WTC11 (cell line): ENCODE measurements around the gene XIRP1. TPM values are rescaled to one million over a fixed set of nuclear protein-coding genes. Genes with fewer than 3 reads are reported as not detected.

ENCODE experiments used
- ATAC-seq: fragments of 200-7000 bp; cut with Tn5 transposase; 2 replicates; pipeline ENCODE4 v1.10.0; 2021; ENCODE audit warnings: mild to moderate bottlenecking, moderate library complexity
- CTCF ChIA-PET: fragments of 300-600 bp; sonication (Branson Sonifier 250); formaldehyde crosslinking; loops from one replicate; lab custom pipeline; 2021; ENCODE audit warnings: antibody characterized with exemption; lab: Charles Lee
- POLR2A ChIA-PET: fragments of 350-600 bp; sonication (Branson Sonifier 250); formaldehyde crosslinking; loops from one replicate; lab custom pipeline; 2021; ENCODE audit warnings: antibody characterized with exemption; lab: Charles Lee
- DNase-seq: peaks from one replicate; pipeline ENCODE4 v3.0.0; 2021; ENCODE audit warnings: low spot score
- H3K27ac Mint-ChIP-seq: 2 replicates; pipeline ENCODE4 v1.8.0; 2021; ENCODE audit warnings: mixed read lengths
- H3K27me3 Mint-ChIP-seq: 2 replicates; pipeline ENCODE4 v1.8.0; 2021; ENCODE audit warnings: low read depth, mild to moderate bottlenecking, moderate library complexity, mixed read lengths
- H3K36me3 Mint-ChIP-seq: 2 replicates; pipeline ENCODE4 v1.8.0; 2021; ENCODE audit warnings: mixed read lengths
- H3K4me1 Mint-ChIP-seq: 2 replicates; pipeline ENCODE4 v1.8.0; 2022; ENCODE audit warnings: mixed read lengths
- H3K4me3 Mint-ChIP-seq: 2 replicates; pipeline ENCODE4 v1.8.0; 2021; ENCODE audit warnings: mild to moderate bottlenecking, moderate library complexity, mixed read lengths
- H3K9me3 Mint-ChIP-seq: 2 replicates; pipeline ENCODE4 v1.8.0; 2021; ENCODE audit warnings: mixed read lengths
- CBFB ChIP-seq: sonication (generic); formaldehyde crosslinking; IDR thresholded peaks from 2 replicates; pipeline ENCODE4 v1.8.1; 2022; ENCODE audit warnings: mild to moderate bottlenecking, low read depth, missing genetic modification reagents
- CREB1 ChIP-seq: sonication (generic); formaldehyde crosslinking; IDR thresholded peaks from 2 replicates; pipeline ENCODE4 v1.8.0; 2023; ENCODE audit warnings: mild to moderate bottlenecking, missing genetic modification reagents
- FOXK1 ChIP-seq: sonication (generic); formaldehyde crosslinking; IDR thresholded peaks from 2 replicates; pipeline ENCODE4 v1.8.0; 2022; ENCODE audit warnings: mild to moderate bottlenecking, moderate library complexity, missing genetic modification reagents
- GRHL2 ChIP-seq: fragments of 250-450 bp; sonication (Bioruptor Pico); IDR thresholded peaks from 2 replicates; pipeline ENCODE4 v1.8.0; 2022; ENCODE audit warnings: mild to moderate bottlenecking, moderate library complexity; ENCODE audit not compliant: insufficient replicate concordance, severe bottlenecking
- IRF2 ChIP-seq: sonication (generic); formaldehyde crosslinking; IDR thresholded peaks from 2 replicates; pipeline ENCODE4 v1.8.0; 2022; ENCODE audit warnings: low read depth, missing genetic modification reagents, borderline replicate concordance
- KAT7 ChIP-seq: sonication (generic); formaldehyde crosslinking; IDR thresholded peaks from 2 replicates; pipeline ENCODE4 v1.8.1; 2023; ENCODE audit warnings: missing genetic modification reagents, mild to moderate bottlenecking, borderline replicate concordance
- NFYB ChIP-seq: sonication (generic); formaldehyde crosslinking; conservative IDR thresholded peaks from 2 replicates; pipeline ENCODE4 v1.8.0; 2022; ENCODE audit warnings: low read depth, missing genetic modification reagents
- NR3C1 ChIP-seq: sonication (generic); formaldehyde crosslinking; conservative IDR thresholded peaks from 2 replicates; pipeline ENCODE4 v1.8.1; 2023; ENCODE audit warnings: low read depth, mild to moderate bottlenecking, missing genetic modification reagents
- SOX15 ChIP-seq: fragments of 250-450 bp; sonication (Bioruptor Pico); IDR thresholded peaks from 2 replicates; pipeline ENCODE4 v1.9.0; 2021; ENCODE audit warnings: mild to moderate bottlenecking
- TCF7 ChIP-seq: sonication (generic); formaldehyde crosslinking; IDR thresholded peaks from 2 replicates; pipeline ENCODE4 v1.8.0; 2022; ENCODE audit warnings: mild to moderate bottlenecking, low read depth, missing genetic modification reagents, moderate library complexity
- ZNF121 ChIP-seq: sonication (generic); formaldehyde crosslinking; IDR thresholded peaks from 2 replicates; pipeline ENCODE4 v1.8.0; 2023; ENCODE audit warnings: missing genetic modification reagents
- total RNA-seq: library from RNA; stranded (reverse); gene quantifications from 3 replicates; pipeline ENCODE4 v1.2.3, GENCODE V29; 2021
- TF ChIP-seq, protein P1 (sequence below): fragments of 250-450 bp; sonication (Bioruptor Pico); IDR thresholded peaks from 2 replicates; pipeline ENCODE4 v1.9.0; 2021; ENCODE audit warnings: moderate library complexity, mild to moderate bottlenecking, inconsistent platforms, borderline replicate concordance
- TF ChIP-seq, protein P2 (sequence below): fragments of 250-450 bp; sonication (Bioruptor Pico); conservative IDR thresholded peaks from 2 replicates; pipeline ENCODE4 v1.9.0; 2021; ENCODE audit warnings: mild to moderate bottlenecking
- TF ChIP-seq, protein P3 (sequence below): fragments of 250-450 bp; sonication (Bioruptor Pico); IDR thresholded peaks from 2 replicates; pipeline ENCODE4 v1.9.0; 2021; ENCODE audit warnings: mild to moderate bottlenecking, borderline replicate concordance
- TF ChIP-seq, protein P4 (sequence below): fragments of 250-450 bp; sonication (Bioruptor Pico); IDR thresholded peaks from 2 replicates; pipeline ENCODE4 v1.9.0; 2021; ENCODE audit warnings: mild to moderate bottlenecking
- TF ChIP-seq, protein P5 (sequence below): sonication (generic); formaldehyde crosslinking; IDR thresholded peaks from 2 replicates; pipeline ENCODE4 v1.8.0; 2023; ENCODE audit warnings: missing genetic modification reagents

Gene XIRP1
- total RNA-seq, 1 experiment from 2014 or later: not detected

DNA sequence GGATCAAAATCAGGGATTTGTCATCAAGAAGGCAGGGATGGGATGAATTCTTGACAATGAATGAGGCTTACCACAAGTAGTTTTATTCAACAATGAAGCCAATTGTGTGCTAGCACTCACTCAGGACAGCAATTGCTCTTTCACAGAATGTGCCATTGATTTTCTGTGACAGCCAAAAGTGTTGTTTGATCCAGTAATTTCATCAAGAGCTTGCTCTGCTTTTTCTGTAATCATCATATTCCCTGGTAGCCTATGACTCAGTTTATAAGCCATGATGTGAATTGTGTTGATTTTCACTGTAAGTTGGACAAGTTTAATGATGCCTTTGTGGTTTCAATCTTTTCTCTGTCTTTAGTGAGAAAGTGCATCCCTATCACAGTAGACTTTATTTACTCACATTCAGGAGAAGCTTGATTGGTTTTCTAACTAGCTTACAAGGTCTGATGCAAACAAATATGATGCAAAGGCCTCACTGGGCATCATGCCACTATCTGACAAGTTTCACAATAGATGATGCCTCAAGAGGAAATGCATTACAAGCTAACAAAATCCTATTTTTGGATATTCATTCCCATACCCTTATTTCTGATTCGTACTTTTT is 25.4 kb downstream of the XIRP1 start:
- ChIA-PET POLR2A (no interaction called here), CTCF (interaction anchor here (1.8 to 2.2 kb wide), 2 partner anchors 41 to 125 kb away, joined by 5 to 6 read pairs; no protein-coding TSS in a partner anchor)
- DNase-seq (no peak), ATAC-seq (no peak)
- peaks cover 12% of the 10 kb centered on the region for H3K27me3 Mint-ChIP-seq
- peaks cover 17% of the 10 kb centered on the region for H3K9me3 Mint-ChIP-seq
- no peak overlapping the region for H3K27ac Mint-ChIP-seq
- H3K4me3 Mint-ChIP-seq: no peak overlapping the region
- H3K36me3 Mint-ChIP-seq: peaks cover 8% of the 10 kb centered on the region
- peaks cover 17% of the 10 kb centered on the region for H3K4me1 Mint-ChIP-seq
- TF ChIP-seq NFYB (no peak), NR3C1 (CRISPR knock-in tag) (no peak), GRHL2 (CRISPR knock-in tag) (no peak), CBFB (no peak), TCF7 (no peak), KAT7 (CRISPR knock-in tag) (no peak), ZNF121 (CRISPR knock-in tag) (no peak), IRF2 (CRISPR knock-in tag) (no peak), SOX15 (no peak), FOXK1 (CRISPR knock-in tag) (no peak), CREB1 (CRISPR knock-in tag) (no peak)
- TF ChIP-seq, protein P1, sequence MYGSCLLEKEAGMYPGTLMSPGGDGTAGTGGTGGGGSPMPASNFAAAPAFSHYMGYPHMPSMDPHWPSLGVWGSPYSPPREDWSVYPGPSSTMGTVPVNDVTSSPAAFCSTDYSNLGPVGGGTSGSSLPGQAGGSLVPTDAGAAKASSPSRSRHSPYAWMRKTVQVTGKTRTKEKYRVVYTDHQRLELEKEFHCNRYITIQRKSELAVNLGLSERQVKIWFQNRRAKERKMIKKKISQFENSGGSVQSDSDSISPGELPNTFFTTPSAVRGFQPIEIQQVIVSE (CRISPR knock-in tag): no peak
- TF ChIP-seq, protein P2, sequence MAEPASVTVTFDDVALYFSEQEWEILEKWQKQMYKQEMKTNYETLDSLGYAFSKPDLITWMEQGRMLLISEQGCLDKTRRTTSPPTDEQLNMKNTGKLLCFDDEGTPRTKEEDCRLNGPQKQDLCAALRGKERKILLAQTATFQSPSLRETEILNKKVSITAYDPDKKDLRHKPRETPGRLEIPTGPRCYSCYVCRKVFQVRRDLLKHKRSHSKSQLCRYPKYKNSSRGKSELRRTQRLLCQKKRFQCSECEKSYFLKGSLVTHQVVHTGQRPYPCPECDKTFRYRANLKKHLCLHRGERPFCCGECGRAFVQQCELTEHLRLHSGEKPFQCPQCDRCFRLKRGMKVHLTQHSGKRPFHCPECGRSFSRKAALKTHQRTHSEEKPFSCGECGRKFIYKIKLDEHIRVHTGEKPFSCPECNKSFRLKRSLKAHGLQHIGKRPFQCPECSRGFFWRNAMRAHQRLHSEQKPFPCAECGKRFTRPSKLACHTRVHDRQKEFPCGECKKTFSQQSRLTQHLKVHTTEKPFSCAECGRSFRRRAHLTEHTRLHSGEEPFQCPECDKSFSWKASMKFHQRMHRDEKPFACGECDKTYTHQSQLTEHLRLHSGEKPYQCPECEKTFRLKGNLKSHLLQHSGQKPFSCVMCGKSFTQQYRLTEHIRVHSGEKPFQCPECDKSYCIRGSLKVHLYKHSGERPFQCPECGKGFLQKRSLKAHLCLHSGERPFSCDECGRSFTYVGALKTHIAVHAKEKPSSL: no peak
- TF ChIP-seq, protein P3, sequence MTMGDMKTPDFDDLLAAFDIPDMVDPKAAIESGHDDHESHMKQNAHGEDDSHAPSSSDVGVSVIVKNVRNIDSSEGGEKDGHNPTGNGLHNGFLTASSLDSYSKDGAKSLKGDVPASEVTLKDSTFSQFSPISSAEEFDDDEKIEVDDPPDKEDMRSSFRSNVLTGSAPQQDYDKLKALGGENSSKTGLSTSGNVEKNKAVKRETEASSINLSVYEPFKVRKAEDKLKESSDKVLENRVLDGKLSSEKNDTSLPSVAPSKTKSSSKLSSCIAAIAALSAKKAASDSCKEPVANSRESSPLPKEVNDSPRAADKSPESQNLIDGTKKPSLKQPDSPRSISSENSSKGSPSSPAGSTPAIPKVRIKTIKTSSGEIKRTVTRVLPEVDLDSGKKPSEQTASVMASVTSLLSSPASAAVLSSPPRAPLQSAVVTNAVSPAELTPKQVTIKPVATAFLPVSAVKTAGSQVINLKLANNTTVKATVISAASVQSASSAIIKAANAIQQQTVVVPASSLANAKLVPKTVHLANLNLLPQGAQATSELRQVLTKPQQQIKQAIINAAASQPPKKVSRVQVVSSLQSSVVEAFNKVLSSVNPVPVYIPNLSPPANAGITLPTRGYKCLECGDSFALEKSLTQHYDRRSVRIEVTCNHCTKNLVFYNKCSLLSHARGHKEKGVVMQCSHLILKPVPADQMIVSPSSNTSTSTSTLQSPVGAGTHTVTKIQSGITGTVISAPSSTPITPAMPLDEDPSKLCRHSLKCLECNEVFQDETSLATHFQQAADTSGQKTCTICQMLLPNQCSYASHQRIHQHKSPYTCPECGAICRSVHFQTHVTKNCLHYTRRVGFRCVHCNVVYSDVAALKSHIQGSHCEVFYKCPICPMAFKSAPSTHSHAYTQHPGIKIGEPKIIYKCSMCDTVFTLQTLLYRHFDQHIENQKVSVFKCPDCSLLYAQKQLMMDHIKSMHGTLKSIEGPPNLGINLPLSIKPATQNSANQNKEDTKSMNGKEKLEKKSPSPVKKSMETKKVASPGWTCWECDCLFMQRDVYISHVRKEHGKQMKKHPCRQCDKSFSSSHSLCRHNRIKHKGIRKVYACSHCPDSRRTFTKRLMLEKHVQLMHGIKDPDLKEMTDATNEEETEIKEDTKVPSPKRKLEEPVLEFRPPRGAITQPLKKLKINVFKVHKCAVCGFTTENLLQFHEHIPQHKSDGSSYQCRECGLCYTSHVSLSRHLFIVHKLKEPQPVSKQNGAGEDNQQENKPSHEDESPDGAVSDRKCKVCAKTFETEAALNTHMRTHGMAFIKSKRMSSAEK (CRISPR knock-in tag): no peak
- TF ChIP-seq, protein P4, sequence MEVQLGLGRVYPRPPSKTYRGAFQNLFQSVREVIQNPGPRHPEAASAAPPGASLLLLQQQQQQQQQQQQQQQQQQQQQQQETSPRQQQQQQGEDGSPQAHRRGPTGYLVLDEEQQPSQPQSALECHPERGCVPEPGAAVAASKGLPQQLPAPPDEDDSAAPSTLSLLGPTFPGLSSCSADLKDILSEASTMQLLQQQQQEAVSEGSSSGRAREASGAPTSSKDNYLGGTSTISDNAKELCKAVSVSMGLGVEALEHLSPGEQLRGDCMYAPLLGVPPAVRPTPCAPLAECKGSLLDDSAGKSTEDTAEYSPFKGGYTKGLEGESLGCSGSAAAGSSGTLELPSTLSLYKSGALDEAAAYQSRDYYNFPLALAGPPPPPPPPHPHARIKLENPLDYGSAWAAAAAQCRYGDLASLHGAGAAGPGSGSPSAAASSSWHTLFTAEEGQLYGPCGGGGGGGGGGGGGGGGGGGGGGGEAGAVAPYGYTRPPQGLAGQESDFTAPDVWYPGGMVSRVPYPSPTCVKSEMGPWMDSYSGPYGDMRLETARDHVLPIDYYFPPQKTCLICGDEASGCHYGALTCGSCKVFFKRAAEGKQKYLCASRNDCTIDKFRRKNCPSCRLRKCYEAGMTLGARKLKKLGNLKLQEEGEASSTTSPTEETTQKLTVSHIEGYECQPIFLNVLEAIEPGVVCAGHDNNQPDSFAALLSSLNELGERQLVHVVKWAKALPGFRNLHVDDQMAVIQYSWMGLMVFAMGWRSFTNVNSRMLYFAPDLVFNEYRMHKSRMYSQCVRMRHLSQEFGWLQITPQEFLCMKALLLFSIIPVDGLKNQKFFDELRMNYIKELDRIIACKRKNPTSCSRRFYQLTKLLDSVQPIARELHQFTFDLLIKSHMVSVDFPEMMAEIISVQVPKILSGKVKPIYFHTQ (CRISPR knock-in tag): no peak
- TF ChIP-seq, protein P5, sequence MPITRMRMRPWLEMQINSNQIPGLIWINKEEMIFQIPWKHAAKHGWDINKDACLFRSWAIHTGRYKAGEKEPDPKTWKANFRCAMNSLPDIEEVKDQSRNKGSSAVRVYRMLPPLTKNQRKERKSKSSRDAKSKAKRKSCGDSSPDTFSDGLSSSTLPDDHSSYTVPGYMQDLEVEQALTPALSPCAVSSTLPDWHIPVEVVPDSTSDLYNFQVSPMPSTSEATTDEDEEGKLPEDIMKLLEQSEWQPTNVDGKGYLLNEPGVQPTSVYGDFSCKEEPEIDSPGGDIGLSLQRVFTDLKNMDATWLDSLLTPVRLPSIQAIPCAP (CRISPR knock-in tag): no peak
